ENCODE results near the gene FMO5. TPM values are rescaled to one million over a fixed set of nuclear protein-coding genes. Genes with fewer than 3 reads are reported as not detected.
A peak's percentile ranks its signal among the peaks of the same experiment; 100 is the strongest.

The FMO5 gene
- total and polyA plus RNA-seq, 2 of the 13 experiments (the other 11 are each of a cell fraction or from before 2014, with no cell fraction given): 48.2 to 149 TPM

DNA sequence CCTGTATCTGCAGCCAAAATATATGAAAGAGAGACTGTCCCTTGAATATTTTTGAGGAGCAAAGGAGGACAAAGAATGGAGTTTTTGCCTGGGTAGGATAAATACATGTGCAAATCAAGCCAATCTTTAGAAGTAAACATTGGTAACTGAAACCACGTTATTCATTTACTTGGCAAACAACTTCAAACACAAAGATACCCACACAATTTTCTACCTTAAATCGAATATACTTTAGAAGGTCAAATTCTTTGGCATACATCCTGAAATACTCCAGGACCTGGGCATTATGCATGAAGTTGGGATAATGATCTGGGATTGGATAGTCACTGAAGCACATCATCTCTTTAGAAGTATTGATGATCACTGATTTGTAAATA lies 9.6 kb downstream of the FMO5 start (continued):
- TF ChIP-seq KLF13 (CRISPR knock-in tag; IDR thresholded peaks at IDR 0.05) (no peak), GTF3A (CRISPR knock-in tag; conservative IDR thresholded peaks at IDR 0.05) (0 out of 2 replicates have a peak, but pooled peaks have one; percentile 28), XBP1 (CRISPR knock-in tag; IDR thresholded peaks at IDR 0.05) (no peak), POGZ (CRISPR knock-in tag; IDR thresholded peaks at IDR 0.05) (no peak), ZFYVE20 (CRISPR knock-in tag; IDR thresholded peaks at IDR 0.05; ENCODE audit: borderline replicate concordance, low read depth) (no peak), PCBP2 (optimal IDR thresholded peaks at IDR 0.05; ENCODE audit: low read depth, low read length, poor library complexity, severe bottlenecking) (no peak), ZNF558 (CRISPR knock-in tag; IDR thresholded peaks at IDR 0.05; ENCODE audit: borderline replicate concordance) (no peak), ESRRA (CRISPR knock-in tag; IDR thresholded peaks at IDR 0.05; ENCODE audit: low read depth) (peak; percentile 47; the same call in 1 of the 2 replicates), ZSCAN31 (CRISPR knock-in tag; IDR thresholded peaks at IDR 0.05; ENCODE audit: low read depth) (no peak), ZNF782 (CRISPR knock-in tag; IDR thresholded peaks at IDR 0.05; ENCODE audit: borderline replicate concordance) (no peak), ZNF790 (CRISPR knock-in tag; IDR thresholded peaks at IDR 0.05; ENCODE audit: borderline replicate concordance) (no peak), SOX6 (IDR thresholded peaks at IDR 0.05) (no peak), SOX6 (CRISPR knock-in tag; IDR thresholded peaks at IDR 0.05) (peak; percentile 92), GATAD1 (CRISPR knock-in tag; IDR thresholded peaks at IDR 0.05) (no peak), KDM4B (CRISPR knock-in tag; IDR thresholded peaks at IDR 0.05) (no peak), MZF1 (CRISPR knock-in tag; IDR thresholded peaks at IDR 0.05; ENCODE audit: borderline replicate concordance) (no peak), NBN (conservative IDR thresholded peaks at IDR 0.05) (no peak), ZNF619 (CRISPR knock-in tag; IDR thresholded peaks at IDR 0.05) (no peak), ZNF772 (CRISPR knock-in tag; IDR thresholded peaks at IDR 0.05) (0 out of 2 replicates have a peak, but pooled peaks have one; percentile 27), ATF7 (IDR thresholded peaks at IDR 0.05) (no peak), ATF7 (CRISPR knock-in tag; IDR thresholded peaks at IDR 0.05) (no peak), ZNF180 (CRISPR knock-in tag; IDR thresholded peaks at IDR 0.05; ENCODE audit: borderline replicate concordance, low read depth) (no peak), ZNF468 (CRISPR knock-in tag; IDR thresholded peaks at IDR 0.05) (no peak), GATA4 (IDR thresholded peaks at IDR 0.05; ENCODE audit: borderline replicate concordance, low read depth) (peak; percentile 91), ZFY (CRISPR knock-in tag; IDR thresholded peaks at IDR 0.05) (no peak), RBM22 (optimal IDR thresholded peaks at IDR 0.05; ENCODE audit: low read length) (no peak), ATM (IDR thresholded peaks at IDR 0.05; ENCODE audit: borderline replicate concordance) (no peak), MIXL1 (CRISPR knock-in tag; IDR thresholded peaks at IDR 0.05) (peak; percentile 80; the same call in 1 of the 2 replicates), ZNF274 (CRISPR knock-in tag; IDR thresholded peaks at IDR 0.05) (no peak), ARHGAP35 (CRISPR knock-in tag; IDR thresholded peaks at IDR 0.05; ENCODE audit: borderline replicate concordance) (no peak), SOX5 (CRISPR knock-in tag; IDR thresholded peaks at IDR 0.05; ENCODE audit: borderline replicate concordance) (peak; percentile 94), NCOA2 (CRISPR knock-in tag; IDR thresholded peaks at IDR 0.05) (peak; percentile 97), NR1H2 (CRISPR knock-in tag; IDR thresholded peaks at IDR 0.05; ENCODE audit: borderline replicate concordance, low read depth) (no peak), ZNF446 (CRISPR knock-in tag; IDR thresholded peaks at IDR 0.05) (no peak), ZFP37 (CRISPR knock-in tag; IDR thresholded peaks at IDR 0.05; ENCODE audit: borderline replicate concordance) (no peak), ZFX (CRISPR knock-in tag; IDR thresholded peaks at IDR 0.05; ENCODE audit: low read depth) (no peak), AKAP8 (CRISPR knock-in tag; IDR thresholded peaks at IDR 0.05) (no peak), NPAS2 (CRISPR knock-in tag; IDR thresholded peaks at IDR 0.05; ENCODE audit: borderline replicate concordance) (no peak), NFATC3 (CRISPR knock-in tag; IDR thresholded peaks at IDR 0.05) (no peak)

Data from HepG2 (cell line).